HEK293 (cell line): ENCODE measurements around the gene RDH5.

Experiments used
- SALL2 ChIP-seq: fragments of 450-650 bp; formaldehyde crosslinking; IDR thresholded peaks from 2 replicates; pipeline ENCODE4 v1.5.0; 2017; ENCODE audit warnings: missing biosample characterization, mild to moderate bottlenecking, missing genetic modification characterization, borderline replicate concordance
- SP2 ChIP-seq: fragments of 450-650 bp; formaldehyde crosslinking; IDR thresholded peaks from 2 replicates; pipeline ENCODE4 v1.5.1; 2016; ENCODE audit warnings: missing biosample characterization, missing genetic modification characterization
- YY1 ChIP-seq: fragments of 450-650 bp; formaldehyde crosslinking; IDR thresholded peaks from 2 replicates; pipeline ENCODE4 v1.5.1; 2018; ENCODE audit warnings: missing biosample characterization, missing genetic modification characterization
- ZEB2 ChIP-seq: fragments of 450-650 bp; formaldehyde crosslinking; IDR thresholded peaks from 2 replicates; pipeline ENCODE4 v1.5.1; 2016; ENCODE audit warnings: missing biosample characterization, missing genetic modification characterization
- ZNF121 ChIP-seq: fragments of 450-650 bp; formaldehyde crosslinking; IDR thresholded peaks from 2 replicates; pipeline ENCODE4 v1.5.1; 2016; ENCODE audit warnings: missing biosample characterization, missing genetic modification characterization
- ZNF138 ChIP-seq: fragments of 450-650 bp; formaldehyde crosslinking; IDR thresholded peaks from 2 replicates; pipeline ENCODE4 v1.5.1; 2016; ENCODE audit warnings: missing biosample characterization, missing genetic modification characterization, borderline replicate concordance
- ZNF239 ChIP-seq: fragments of 450-650 bp; formaldehyde crosslinking; IDR thresholded peaks from 2 replicates; pipeline ENCODE4 v1.5.1; 2016; ENCODE audit warnings: missing biosample characterization, missing genetic modification characterization
- ZNF629 ChIP-seq: fragments of 450-650 bp; formaldehyde crosslinking; IDR thresholded peaks from 2 replicates; pipeline ENCODE4 v1.5.1; 2017; ENCODE audit warnings: missing biosample characterization, missing genetic modification characterization
- ZNF843 ChIP-seq: fragments of 450-650 bp; formaldehyde crosslinking; IDR thresholded peaks from 2 replicates; pipeline ENCODE4 v1.5.1; 2016; ENCODE audit warnings: missing biosample characterization, missing genetic modification characterization
- TF ChIP-seq, protein P1 (sequence below): fragments of 450-650 bp; formaldehyde crosslinking; IDR thresholded peaks from 2 replicates; pipeline ENCODE4 v1.5.1; 2016; ENCODE audit warnings: missing biosample characterization, missing genetic modification characterization
- TF ChIP-seq, protein P2 (sequence below): fragments of 450-650 bp; formaldehyde crosslinking; IDR thresholded peaks from 2 replicates; pipeline ENCODE4 v1.5.1; 2017; ENCODE audit warnings: missing biosample characterization, missing genetic modification characterization
- TF ChIP-seq, protein P3 (sequence below): fragments of 450-650 bp; formaldehyde crosslinking; conservative IDR thresholded peaks from 2 replicates; pipeline ENCODE4 v1.5.1; 2016; ENCODE audit warnings: low read depth, missing biosample characterization, missing genetic modification characterization
- TF ChIP-seq, protein P4 (sequence below): fragments of 450-650 bp; formaldehyde crosslinking; IDR thresholded peaks from 2 replicates; pipeline ENCODE4 v1.5.1; 2016; ENCODE audit warnings: missing biosample characterization, missing genetic modification characterization

DNA sequence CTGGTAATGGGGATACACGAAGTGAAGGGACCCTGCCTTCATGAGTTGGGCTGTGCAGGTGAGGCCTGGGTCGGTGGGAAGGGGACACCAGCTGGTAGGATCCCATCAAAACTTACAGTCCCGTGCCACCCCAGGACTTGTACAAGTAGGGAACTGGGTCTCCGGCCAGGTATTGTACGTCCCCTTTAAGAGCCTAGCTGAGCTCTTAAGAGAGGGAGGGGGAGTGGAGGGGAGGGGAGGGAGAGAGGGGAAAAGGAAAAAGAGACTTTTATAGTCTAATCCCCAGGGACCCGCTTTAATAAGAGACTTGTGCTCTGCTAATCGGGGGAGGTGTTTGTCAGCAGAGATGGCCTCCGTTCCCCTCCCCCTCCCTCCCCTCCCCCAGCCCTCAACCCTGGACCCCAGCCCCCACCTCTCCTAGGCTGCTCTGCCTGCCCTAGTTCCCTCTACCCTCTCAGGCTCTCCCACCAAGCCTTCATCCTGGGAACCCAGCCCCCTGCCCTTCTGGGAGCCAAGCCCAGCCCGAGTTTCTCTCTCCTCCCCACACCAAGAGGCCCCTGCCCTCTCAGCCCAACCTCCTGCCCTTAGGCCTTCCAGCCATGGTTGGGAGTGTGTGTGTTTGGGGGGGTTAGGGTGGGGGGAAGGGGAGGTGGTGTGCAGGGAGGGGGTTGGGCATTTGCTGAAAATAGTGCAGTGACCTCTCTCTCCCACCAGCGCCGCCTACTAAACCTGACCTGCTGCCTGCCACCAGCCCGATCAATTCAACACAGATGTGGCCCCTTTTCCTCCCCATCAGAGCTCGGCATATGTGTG, 25.4 kb downstream of the RDH5 start:
- TF ChIP-seq, protein P1, sequence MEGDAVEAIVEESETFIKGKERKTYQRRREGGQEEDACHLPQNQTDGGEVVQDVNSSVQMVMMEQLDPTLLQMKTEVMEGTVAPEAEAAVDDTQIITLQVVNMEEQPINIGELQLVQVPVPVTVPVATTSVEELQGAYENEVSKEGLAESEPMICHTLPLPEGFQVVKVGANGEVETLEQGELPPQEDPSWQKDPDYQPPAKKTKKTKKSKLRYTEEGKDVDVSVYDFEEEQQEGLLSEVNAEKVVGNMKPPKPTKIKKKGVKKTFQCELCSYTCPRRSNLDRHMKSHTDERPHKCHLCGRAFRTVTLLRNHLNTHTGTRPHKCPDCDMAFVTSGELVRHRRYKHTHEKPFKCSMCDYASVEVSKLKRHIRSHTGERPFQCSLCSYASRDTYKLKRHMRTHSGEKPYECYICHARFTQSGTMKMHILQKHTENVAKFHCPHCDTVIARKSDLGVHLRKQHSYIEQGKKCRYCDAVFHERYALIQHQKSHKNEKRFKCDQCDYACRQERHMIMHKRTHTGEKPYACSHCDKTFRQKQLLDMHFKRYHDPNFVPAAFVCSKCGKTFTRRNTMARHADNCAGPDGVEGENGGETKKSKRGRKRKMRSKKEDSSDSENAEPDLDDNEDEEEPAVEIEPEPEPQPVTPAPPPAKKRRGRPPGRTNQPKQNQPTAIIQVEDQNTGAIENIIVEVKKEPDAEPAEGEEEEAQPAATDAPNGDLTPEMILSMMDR, result no peak
- TF ChIP-seq, protein P2, sequence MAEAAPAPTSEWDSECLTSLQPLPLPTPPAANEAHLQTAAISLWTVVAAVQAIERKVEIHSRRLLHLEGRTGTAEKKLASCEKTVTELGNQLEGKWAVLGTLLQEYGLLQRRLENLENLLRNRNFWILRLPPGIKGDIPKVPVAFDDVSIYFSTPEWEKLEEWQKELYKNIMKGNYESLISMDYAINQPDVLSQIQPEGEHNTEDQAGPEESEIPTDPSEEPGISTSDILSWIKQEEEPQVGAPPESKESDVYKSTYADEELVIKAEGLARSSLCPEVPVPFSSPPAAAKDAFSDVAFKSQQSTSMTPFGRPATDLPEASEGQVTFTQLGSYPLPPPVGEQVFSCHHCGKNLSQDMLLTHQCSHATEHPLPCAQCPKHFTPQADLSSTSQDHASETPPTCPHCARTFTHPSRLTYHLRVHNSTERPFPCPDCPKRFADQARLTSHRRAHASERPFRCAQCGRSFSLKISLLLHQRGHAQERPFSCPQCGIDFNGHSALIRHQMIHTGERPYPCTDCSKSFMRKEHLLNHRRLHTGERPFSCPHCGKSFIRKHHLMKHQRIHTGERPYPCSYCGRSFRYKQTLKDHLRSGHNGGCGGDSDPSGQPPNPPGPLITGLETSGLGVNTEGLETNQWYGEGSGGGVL (tag by site-specific recombination), result peak; percentile 87
- TF ChIP-seq ZNF239, result no peak
- no peak for TF ChIP-seq YY1 (tag by site-specific recombination)
- no peak for TF ChIP-seq ZNF629 (tag by site-specific recombination)
- TF ChIP-seq, protein P3, sequence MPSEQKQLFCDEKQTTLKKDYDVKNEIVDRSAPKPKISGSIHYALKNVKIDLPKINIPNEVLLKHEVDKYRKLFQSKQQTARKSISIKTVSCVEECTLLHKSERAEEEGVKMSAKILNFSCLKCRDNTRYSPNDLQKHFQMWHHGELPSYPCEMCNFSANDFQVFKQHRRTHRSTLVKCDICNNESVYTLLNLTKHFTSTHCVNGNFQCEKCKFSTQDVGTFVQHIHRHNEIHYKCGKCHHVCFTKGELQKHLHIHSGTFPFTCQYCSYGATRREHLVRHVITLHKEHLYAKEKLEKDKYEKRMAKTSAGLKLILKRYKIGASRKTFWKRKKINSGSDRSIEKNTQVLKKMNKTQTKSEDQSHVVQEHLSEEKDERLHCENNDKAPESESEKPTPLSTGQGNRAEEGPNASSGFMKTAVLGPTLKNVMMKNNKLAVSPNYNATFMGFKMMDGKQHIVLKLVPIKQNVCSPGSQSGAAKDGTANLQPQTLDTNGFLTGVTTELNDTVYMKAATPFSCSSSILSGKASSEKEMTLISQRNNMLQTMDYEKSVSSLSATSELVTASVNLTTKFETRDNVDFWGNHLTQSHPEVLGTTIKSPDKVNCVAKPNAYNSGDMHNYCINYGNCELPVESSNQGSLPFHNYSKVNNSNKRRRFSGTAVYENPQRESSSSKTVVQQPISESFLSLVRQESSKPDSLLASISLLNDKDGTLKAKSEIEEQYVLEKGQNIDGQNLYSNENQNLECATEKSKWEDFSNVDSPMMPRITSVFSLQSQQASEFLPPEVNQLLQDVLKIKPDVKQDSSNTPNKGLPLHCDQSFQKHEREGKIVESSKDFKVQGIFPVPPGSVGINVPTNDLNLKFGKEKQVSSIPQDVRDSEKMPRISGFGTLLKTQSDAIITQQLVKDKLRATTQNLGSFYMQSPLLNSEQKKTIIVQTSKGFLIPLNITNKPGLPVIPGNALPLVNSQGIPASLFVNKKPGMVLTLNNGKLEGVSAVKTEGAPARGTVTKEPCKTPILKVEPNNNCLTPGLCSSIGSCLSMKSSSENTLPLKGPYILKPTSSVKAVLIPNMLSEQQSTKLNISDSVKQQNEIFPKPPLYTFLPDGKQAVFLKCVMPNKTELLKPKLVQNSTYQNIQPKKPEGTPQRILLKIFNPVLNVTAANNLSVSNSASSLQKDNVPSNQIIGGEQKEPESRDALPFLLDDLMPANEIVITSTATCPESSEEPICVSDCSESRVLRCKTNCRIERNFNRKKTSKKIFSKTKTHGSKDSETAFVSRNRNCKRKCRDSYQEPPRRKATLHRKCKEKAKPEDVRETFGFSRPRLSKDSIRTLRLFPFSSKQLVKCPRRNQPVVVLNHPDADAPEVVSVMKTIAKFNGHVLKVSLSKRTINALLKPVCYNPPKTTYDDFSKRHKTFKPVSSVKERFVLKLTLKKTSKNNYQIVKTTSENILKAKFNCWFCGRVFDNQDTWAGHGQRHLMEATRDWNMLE (tag by site-specific recombination), result no peak
- TF ChIP-seq ZNF121, result no peak
- no peak for TF ChIP-seq ZEB2 (tag by site-specific recombination)
- TF ChIP-seq, protein P4, sequence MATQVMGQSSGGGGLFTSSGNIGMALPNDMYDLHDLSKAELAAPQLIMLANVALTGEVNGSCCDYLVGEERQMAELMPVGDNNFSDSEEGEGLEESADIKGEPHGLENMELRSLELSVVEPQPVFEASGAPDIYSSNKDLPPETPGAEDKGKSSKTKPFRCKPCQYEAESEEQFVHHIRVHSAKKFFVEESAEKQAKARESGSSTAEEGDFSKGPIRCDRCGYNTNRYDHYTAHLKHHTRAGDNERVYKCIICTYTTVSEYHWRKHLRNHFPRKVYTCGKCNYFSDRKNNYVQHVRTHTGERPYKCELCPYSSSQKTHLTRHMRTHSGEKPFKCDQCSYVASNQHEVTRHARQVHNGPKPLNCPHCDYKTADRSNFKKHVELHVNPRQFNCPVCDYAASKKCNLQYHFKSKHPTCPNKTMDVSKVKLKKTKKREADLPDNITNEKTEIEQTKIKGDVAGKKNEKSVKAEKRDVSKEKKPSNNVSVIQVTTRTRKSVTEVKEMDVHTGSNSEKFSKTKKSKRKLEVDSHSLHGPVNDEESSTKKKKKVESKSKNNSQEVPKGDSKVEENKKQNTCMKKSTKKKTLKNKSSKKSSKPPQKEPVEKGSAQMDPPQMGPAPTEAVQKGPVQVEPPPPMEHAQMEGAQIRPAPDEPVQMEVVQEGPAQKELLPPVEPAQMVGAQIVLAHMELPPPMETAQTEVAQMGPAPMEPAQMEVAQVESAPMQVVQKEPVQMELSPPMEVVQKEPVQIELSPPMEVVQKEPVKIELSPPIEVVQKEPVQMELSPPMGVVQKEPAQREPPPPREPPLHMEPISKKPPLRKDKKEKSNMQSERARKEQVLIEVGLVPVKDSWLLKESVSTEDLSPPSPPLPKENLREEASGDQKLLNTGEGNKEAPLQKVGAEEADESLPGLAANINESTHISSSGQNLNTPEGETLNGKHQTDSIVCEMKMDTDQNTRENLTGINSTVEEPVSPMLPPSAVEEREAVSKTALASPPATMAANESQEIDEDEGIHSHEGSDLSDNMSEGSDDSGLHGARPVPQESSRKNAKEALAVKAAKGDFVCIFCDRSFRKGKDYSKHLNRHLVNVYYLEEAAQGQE (tag by site-specific recombination), result no peak
- TF ChIP-seq ZNF843 (tag by site-specific recombination), result no peak
- no peak for TF ChIP-seq SALL2
- TF ChIP-seq SP2 (tag by site-specific recombination), result no peak
- no peak for TF ChIP-seq ZNF138 (tag by site-specific recombination)
